HG03521 (cell line): Measurements from ENCODE around the gene TIAM1.
A peak's percentile ranks its signal among the peaks of the same experiment; 100 is the strongest.

Source experiments
- ATAC-seq: cut with Tn5 transposase; IDR thresholded peaks from one replicate; pipeline ENCODE4 v1.9.1; 2021; ENCODE audit warnings: mild to moderate bottlenecking, moderate library complexity; ENCODE audit not compliant: unreplicated experiment

Gene TIAM1

DNA sequence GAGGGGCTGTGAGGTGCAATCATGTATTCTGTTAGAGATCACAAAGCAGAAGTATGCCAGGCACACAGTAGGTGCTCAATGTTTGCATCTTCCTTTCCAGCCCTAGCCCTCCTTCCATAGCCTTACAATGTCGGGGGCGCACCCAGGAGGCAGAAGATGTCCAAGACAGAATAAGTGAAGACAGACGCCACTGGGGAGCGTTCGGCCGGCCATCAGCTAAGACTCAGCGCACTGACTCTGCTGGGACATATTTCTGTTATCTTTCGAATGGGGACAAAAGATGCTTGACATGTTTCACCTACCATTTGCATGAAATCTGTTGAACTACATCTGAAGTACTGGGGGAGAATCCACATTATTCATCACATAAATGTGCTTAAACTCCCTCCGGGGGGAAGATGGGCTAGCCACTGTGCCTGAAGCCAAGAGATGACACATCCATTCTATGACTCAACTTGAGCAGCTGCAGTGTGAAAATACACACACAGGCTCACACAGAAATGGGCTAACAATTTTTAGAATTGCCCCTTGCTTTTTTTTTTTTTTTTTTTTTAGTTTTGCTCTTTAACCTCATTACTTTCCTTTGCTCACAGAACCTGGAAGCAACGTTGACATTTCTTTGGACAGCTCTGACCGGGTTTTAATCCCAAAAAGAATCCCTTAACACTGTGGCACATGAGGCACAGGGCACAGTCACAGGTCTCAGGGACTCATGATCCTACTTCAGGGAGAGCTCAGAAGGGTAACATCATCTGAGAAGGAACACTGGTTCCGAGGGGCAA lies 7.9 kb downstream of the TIAM1 start:
- no peak for ATAC-seq

- ATAC-seq = no peak
Observed at GRCh38 chr21:31334648-31335121, 9.4 kb downstream of the TIAM1 start.

- no peak for ATAC-seq
Observed at GRCh38 chr21:31332525-31332924, 11.5 kb downstream of the TIAM1 start.

GRCh38 chr21:31331231-31331630 lies 12.8 kb downstream of the TIAM1 start:
- no peak for ATAC-seq

GRCh38 chr21:31330144-31330483 lies 13.9 kb downstream of the TIAM1 start:
- ATAC-seq = no peak

DNA sequence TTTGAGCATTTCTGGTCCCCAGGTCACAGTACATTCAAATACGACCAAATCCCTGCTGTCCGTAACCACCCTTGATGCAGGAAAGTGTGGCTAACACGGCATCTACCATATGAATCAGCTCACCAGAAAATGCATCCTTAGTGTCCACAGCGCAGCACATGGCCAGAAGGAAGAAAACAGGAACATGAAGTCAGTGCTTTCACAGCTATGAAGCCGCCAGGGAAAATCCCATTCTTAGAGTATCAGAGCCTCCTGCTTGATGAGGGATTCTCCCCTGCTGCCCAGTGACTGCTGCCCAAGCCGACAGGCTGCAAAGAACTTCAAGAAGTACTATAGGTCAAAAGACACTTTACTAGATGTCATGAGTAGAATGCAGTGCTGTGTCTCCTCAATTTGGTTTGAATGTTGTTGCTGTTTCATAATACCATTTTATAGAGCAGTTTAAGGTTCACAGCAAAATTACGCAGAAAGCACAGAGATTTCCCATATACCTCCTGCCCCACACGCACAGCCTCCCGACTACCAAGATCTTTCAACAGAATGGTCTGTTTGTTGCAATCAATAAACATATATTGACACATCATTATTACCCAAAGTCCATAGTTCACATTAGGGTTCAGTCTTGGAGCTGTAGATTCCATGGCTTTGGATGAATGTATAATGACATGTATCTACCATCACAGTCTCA lies 14.5 kb downstream of the TIAM1 start:
- ATAC-seq = no peak

DNA sequence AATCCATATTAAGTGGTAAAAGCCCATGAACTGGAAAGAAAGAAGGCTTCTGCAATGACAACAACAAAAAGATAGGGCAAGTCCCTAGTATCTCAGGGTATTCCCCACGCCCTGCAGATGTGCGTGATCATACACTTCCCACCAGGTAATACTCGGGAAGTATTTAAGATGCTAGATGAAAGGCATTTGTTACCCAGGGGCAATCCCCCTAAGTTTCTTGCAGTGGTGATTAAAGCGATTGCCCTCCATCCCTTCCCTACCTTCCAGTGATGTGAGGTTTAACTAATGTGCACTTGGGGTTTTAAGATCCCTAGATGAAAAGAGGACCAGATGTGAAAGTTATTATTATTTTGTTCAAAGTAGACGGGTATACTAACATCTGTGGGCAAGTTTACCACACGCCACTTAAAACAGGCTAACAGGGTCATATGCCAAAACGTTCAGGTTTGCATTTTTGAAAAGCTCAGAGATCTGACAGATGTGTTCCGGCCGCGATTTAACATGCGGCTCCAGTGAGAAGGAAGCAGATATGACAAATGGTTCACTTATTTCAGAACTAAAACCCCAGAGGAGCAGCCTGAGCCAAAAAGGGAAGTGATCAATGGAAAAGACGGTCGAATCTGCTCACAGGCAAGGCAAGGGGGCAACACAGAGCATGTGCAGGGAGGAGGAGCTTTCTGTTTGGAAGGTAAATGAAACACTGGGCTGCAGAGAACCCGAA lies 17.4 kb downstream of the TIAM1 start:
- ATAC-seq = peak; percentile 95

DNA sequence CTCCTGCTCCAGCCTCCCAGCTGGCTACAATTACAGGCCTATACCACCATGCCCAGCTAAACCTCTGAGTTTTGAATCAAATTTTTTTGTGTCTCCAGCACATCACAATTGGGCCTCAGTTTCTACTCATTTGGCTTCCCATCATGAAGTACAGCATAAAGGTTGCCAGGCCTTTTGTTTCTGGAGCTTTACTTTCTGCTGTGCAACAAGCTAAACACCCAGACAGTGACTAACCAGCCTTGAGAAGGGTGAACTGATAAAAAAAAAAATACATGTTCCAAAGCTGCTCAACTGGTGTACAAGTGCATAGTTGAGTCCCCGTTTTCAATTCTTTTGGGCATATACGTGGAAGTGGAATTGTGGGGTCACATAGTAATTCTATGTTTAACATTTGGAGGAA lies 25.1 kb downstream of the TIAM1 start:
- ATAC-seq = no peak

DNA sequence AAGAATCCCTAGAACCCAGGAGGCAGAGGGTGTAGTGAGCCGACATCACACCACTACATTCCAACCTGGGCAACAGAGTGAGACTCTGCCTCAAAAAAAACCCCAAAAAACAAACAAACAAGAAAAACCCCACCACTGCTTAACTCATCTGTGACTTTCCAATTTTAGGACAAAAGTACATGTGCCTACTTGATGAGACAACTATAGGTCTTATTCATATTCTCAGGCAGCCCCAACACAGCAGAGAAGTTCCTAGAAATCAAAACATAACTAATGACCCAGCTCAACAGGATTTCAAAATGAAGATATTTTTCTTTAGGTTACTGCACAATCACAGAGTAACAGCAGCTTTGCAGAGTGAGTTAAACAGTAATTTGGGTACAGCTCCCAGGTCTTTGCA lies 26.4 kb downstream of the TIAM1 start:
- no peak for ATAC-seq

GRCh38 chr21:31316488-31317169 lies 27.4 kb downstream of the TIAM1 start:
- no peak for ATAC-seq

DNA sequence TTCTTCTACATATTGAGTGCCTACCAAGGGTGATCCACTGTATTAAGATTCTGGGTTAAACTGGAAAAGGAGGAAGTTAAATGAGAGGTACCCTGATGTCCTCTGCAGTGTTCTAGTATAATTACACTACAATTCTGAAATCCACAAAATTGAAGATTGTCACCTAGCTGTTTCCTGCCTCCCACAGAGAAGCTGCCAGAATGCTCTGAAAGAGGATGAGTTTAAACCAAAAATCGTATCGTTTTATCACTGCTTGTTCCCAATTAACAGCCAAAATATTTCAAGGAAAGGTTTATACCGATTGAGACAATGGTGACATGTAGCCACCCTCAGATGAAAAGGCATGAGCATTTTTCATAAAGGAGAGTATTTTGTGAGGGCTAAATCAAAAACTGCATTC lies 28.0 kb downstream of the TIAM1 start:
- no peak for ATAC-seq

GRCh38 chr21:31310750-31311149 lies 33.3 kb downstream of the TIAM1 start:
- ATAC-seq = no peak

DNA sequence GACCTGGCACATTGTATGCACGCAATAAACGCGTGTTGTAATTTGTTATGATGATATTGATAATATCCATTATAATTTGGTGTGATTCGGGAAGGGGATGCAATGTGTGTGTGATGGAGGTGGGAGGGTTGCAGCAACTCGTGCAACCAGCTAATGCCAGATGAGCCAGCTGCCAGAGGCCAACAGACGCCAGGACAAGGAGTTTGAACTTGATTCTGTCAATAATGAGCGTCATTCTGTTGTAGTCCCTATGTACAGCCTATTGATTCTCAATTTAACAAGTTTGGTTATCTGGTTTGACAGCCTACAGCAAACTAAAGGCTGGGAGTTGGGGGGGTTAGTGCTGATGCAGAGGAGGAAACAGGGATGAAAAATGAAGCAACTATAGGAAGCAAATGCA lies 35.5 kb downstream of the TIAM1 start:
- no peak for ATAC-seq

- ATAC-seq = no peak
Observed at GRCh38 chr21:31305888-31306287, 38.2 kb downstream of the TIAM1 start.

DNA sequence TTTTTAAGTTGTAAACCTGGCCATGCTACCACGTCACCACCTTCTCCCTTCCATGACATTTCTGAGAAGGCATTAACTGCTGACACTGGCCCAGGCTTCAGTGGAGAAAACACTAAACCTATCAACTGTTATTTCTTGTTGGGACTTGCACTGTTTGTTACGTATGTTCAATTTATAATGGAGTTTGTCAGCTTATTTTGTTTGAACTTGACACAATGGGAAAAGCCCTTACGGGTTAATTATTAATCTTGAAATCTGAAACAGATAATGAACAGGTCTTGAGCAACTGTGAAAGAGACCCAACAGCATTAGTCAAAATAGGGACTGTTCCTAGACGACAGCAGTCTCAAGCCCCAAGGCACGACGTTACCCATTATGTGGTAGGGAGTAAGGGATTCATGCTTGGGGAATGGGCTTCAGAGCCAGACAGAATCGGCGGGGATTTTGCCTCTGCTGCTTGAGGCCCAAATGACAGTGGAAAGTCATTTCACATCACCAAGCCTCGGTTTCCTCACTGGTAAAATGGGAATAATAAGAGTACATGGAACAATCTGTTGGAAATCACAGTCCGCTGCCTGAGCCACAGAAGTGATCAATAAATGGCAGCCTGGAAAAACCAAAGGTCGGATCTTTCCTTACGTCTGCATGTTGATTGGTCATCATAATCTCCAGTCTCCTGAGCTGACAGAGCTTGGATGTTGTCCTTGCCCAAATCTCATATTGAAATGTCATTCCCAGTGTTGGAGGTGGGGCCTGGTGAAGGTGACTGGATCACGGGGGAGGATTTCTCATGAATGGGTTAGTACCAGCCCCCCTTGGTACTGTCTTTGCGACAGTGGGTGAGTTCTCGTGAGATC lies 44.5 kb downstream of the TIAM1 start:
- ATAC-seq = no peak

GRCh38 chr21:31298618-31299269 lies 45.3 kb downstream of the TIAM1 start:
- no peak for ATAC-seq

- no peak for ATAC-seq
Observed at GRCh38 chr21:31297806-31298205, 46.3 kb downstream of the TIAM1 start.

DNA sequence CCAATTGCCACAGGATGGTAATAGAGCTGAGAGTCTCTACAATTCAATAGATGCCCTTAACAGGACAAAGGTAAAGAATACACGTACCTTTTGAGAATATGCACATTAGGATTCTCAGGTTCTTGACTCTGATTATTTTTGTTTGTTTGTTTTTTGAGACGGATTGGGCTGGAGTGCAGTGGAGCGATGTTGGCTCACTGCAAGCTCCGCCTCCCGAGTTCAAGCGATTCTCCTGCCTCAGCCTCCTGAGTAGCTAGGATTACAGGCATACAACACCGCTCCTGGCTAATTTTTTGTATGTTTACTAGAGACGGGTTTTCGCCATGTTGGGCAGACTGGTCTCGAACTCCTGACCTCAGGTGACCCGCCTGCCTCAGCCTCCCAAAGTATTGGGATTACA lies 48.4 kb downstream of the TIAM1 start:
- ATAC-seq = no peak

- no peak for ATAC-seq
Observed at GRCh38 chr21:31294691-31295090, 49.4 kb downstream of the TIAM1 start.

GRCh38 chr21:31293986-31294385 lies 50.1 kb downstream of the TIAM1 start:
- no peak for ATAC-seq
